OCI-LY7 (cell line): Measurements from ENCODE around the gene MID1.

Experiments
- EZH2phosphoT487 ChIP-seq: fragments of 200-600 bp; sonication (generic); IDR thresholded peaks from 2 replicates; pipeline ENCODE4 v1.6.1; 2018; ENCODE audit warnings: low read depth, borderline replicate concordance, mild to moderate bottlenecking, mixed run types, antibody characterized with exemption, low read length, moderate library complexity, mixed read lengths
- TF ChIP-seq, protein P1 (sequence below): fragments of 200-600 bp; sonication (generic); conservative IDR thresholded peaks from 2 replicates; pipeline ENCODE4 v1.5.1; 2014; ENCODE audit warnings: mild to moderate bottlenecking, antibody characterized with exemption, low read length, moderate library complexity, mixed read lengths

- TF ChIP-seq, protein P1, sequence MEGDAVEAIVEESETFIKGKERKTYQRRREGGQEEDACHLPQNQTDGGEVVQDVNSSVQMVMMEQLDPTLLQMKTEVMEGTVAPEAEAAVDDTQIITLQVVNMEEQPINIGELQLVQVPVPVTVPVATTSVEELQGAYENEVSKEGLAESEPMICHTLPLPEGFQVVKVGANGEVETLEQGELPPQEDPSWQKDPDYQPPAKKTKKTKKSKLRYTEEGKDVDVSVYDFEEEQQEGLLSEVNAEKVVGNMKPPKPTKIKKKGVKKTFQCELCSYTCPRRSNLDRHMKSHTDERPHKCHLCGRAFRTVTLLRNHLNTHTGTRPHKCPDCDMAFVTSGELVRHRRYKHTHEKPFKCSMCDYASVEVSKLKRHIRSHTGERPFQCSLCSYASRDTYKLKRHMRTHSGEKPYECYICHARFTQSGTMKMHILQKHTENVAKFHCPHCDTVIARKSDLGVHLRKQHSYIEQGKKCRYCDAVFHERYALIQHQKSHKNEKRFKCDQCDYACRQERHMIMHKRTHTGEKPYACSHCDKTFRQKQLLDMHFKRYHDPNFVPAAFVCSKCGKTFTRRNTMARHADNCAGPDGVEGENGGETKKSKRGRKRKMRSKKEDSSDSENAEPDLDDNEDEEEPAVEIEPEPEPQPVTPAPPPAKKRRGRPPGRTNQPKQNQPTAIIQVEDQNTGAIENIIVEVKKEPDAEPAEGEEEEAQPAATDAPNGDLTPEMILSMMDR: no peak
- no peak for TF ChIP-seq EZH2phosphoT487
These were observed 101.1 kb downstream of the MID1 start for GRCh38 chrX:10519278-10519677.
